ENCODE measurements around the gene KCNF1.

KCNF1 gene

DNA sequence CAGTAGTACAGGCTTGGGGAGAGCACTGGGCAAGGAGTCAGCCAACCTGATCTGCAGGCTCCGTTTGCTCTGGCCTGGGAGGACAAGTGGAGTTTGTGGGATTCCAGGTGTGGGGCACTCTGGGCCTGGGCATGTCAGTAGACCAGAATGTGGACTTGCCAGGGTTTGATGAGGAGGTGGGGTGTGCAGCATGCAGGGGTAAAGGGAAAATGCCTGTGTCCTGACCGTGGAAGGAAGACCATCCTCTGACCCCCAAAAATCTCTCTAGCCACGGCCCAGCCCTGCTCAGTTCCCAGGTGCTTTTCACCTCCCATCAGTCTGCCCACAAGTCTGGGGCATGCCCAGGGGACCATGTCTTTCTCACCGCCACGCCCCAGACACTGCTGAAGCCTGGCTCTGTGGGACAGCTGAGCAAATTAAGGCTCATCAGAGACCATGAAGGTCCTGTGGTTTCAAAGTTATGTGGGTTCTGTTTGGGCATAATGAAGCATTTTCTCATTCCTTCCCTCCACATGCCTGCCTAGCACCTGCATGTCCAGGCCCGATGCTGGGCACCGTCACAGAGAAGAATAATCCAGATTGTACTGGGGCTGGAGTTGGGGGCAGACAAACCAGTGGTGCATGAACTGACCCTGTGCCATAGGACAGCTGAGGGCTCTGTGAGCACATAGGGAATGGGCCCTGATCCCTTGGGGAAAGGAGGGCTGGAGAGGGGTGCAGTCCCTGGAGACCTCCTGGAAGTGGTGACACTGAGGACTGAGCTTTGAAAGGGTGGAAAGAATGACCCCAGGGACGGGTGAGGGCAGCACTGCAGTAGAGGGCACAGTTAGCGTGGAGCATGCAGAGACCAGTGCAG is 6.5 kb upstream of the KCNF1 start:
- no peak for DNase-seq

- DNase-seq = no peak
These were observed 5.9 kb upstream of the KCNF1 start for GRCh38 chr2:10905862-10906143.

DNA sequence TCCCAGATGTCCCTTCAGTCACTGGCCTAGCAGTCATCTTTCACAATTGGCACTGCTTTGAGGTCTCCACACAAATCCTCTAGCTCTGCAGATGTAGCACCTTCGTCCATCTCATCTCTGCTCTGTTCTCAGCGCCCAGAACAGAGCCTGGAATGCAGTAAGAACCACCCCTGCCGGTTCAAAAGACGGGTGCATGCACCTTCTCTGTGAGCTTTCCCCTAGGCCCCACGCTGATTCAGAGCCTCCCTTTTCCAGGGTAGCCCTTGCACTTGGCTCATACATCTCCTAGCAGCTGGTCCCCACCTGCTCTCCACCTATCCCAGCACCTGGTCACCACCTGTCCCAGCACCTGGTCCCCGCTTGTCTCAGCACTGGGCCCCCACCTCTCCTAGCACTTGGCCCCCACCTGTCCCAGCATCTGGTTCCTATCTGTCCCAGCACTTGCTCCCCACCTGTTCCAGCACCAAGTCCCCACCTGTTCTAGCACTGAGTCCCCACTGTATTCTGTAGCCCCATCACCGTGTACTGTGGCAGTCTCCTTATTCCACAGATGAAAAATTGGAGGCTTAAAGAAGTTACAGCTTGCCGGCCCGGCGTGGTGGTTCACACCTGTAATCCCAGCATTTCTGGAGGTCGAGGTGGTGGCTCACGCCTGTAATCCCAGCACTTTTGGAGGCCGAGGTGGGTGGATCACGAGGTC is 4.7 kb upstream of the KCNF1 start:
- no peak for DNase-seq

GRCh38 chr2:10908195-10908594 is 3.5 kb upstream of the KCNF1 start:
- no peak for DNase-seq

GRCh38 chr2:10909050-10909995 is 2.4 kb upstream of the KCNF1 start:
- DNase-seq = no peak

DNA sequence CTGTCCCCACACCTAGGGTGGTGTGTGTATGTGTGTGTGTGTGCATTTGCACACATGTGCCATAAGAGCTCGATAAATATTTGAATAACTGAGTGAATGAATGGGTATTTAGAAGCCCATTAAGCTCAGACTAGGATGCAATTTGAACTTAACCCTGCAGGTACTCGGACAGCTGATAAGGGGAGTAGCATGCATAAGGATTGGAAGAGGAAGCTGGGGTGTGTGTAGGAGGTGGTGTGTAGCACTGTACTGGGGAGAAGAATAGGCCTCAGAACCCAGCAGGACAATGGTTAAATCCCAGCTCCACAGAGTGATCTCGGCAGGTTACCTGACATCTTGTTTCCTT is 1.8 kb upstream of the KCNF1 start:
- no peak for DNase-seq

DNA sequence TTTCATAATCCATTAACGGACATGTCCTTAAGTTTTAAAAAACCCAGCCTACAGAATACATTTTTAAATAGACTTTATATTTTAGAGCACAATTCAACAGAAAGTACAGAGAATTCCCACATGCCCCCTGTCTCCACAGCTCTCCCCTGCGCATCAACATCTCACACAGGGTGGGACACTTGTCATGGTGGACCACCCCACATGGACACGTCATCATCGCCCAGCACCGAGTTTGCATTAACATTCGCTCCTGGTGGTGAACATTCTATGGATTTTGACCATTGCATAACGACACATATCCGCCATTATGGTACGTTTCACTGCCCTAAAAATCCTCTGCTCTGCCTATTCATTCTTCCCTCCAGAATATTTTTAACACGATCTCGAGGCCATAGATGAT is 1.1 kb upstream of the KCNF1 start:
- no peak for DNase-seq

- no peak for DNase-seq
These were observed 470 bp downstream of the KCNF1 start for GRCh38 chr2:10912076-10912731.

DNA sequence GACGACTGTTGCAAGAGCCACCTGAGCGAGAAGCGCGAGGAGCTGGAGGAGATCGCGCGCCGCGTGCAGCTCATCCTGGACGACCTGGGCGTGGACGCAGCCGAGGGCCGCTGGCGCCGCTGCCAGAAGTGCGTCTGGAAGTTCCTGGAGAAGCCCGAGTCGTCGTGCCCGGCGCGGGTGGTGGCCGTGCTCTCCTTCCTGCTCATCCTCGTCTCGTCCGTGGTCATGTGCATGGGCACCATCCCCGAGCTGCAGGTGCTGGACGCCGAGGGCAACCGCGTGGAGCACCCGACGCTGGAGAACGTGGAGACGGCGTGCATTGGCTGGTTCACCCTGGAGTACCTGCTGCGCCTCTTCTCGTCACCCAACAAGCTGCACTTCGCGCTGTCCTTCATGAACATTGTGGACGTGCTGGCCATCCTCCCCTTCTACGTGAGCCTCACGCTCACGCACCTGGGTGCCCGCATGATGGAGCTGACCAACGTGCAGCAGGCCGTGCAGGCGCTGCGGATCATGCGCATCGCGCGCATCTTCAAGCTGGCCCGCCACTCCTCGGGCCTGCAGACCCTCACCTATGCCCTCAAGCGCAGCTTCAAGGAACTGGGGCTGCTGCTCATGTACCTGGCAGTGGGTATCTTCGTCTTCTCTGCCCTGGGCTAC is 1.2 kb downstream of the KCNF1 start:
- no peak for DNase-seq

GRCh38 chr2:10913501-10914271 is 2.0 kb downstream of the KCNF1 start:
- DNase-seq = no peak

GRCh38 chr2:10914272-10914693 is 2.5 kb downstream of the KCNF1 start:
- no peak for DNase-seq

GRCh38 chr2:10915236-10915635 is 3.5 kb downstream of the KCNF1 start:
- no peak for DNase-seq

GRCh38 chr2:10915731-10916276 is 4.1 kb downstream of the KCNF1 start:
- no peak for DNase-seq

DNA sequence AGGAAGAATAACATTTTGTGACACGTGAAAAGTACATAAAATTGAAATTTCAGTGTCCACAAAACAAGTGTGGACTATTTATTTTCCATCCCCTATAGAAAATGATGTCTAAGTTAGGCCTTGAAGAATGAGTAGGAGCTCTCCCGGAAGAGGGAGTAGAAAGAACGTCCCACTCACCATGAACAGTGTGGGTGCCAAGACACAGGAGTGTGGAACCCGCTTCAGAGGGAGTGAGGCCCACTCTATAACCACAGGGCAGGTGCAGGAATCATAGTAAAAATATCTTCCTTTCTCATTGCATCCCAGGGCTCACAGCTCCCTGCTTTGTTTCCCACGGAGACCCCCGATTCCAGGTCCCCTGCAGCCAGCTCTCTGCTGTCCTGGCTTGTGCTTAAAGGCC is 5.2 kb downstream of the KCNF1 start:
- no peak for DNase-seq

GRCh38 chr2:10917927-10918326 is 6.2 kb downstream of the KCNF1 start:
- no peak for DNase-seq

- no peak for DNase-seq
These were observed 7.1 kb downstream of the KCNF1 start for GRCh38 chr2:10918661-10919409.

GRCh38 chr2:10919410-10919770 is 7.7 kb downstream of the KCNF1 start:
- no peak for DNase-seq

DNA sequence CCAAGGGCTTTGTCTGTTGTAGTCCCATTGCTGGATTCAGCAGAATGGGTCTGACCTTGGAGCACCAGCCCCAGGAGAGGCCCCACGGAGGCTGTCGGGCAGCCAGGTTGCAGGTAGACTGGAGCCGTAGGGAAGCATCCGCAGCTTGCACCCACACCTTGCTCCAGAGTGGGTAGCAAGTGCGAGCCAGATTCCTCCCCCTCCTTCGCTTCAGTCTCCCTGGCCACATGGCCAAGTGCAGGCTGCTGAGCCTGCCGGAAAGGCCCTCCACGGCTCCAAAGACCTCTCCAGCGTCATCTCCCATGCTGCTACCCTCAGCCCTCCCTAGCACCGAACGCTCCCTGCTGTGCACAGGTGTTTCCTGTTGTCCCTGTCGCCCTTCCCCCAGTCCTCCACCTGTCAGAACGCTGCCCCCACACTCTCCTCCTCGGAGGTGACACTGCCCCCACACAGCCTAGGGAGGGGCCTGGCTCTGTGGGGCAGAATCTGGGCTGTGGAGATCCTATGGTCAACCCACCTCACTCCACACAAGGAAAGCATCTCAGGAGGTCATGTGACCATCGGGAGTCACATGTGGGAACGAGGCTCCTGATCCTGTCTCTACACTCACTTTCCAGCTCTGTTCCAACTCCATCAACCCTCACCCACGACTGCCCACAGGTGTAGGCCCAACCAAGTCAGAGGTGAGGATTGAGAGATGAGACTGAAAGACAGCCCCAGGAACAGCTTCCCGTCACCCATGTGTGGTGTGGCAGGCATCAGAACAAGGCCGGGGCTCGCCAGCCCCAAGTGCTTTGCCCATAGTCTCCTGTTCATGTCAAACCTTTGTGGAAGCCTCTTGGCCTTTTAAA is 8.3 kb downstream of the KCNF1 start:
- no peak for DNase-seq

GRCh38 chr2:10920764-10921388 is 9.1 kb downstream of the KCNF1 start:
- no peak for DNase-seq

All from CD4-positive, alpha-beta T cell treated with Interleukin-1 beta for 1 hour (primary cell).